ENCODE measurements around the gene OSCP1. TPM values are rescaled to one million over a fixed set of nuclear protein-coding genes. Genes with fewer than 3 reads are reported as not detected.

Gene OSCP1
- total RNA-seq, 1 donor from 2014 or later, result 1.2 TPM

DNA sequence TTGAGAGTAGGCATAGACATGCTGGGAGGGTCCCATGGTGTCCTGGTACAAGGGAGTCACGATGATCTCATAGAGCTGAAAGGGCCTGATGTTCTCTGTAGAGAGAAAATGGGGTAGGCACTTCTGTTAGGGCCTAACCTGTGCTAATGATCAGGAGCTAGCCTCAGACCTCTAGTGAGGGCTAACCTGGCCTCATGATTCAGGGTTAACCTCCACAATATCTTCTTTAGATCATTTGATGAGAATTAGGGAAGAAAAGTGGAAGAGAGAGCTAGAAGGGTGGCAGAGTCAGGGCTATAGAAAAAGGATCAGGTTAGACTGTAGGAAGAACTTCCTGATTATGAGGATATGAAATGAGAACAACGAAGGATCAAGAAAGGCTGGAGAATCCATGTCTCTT, 18.9 kb upstream of the OSCP1 start:
- H3K9me3 Mint-ChIP-seq, result no peaks in the 10 kb centered on the region
- peaks cover 10% of the 10 kb centered on the region for H3K4me1 Mint-ChIP-seq
- H3K4me3 Mint-ChIP-seq, result no peak overlapping the region
- ATAC-seq (ENCODE audit: low read depth) (no peak), DNase-seq (no peak)
- intact Hi-C loops (cut with micrococcal nuclease), result no loop called here
- H3K27me3 Mint-ChIP-seq, result no peaks in the 10 kb centered on the region
- ChIA-PET POLR2A (interaction anchor here (0.6 kb wide), 1 partner anchor 566 kb away, joined by 7 read pairs; no protein-coding TSS in a partner anchor), CTCF (no interaction called here)
- TF ChIP-seq CTCF (IDR thresholded peaks at IDR 0.05), result no peak
- H3K27ac Mint-ChIP-seq, result no peak overlapping the region
- peaks cover 2% of the 10 kb centered on the region for H3K36me3 Mint-ChIP-seq (ENCODE audit: low read depth)

DNA sequence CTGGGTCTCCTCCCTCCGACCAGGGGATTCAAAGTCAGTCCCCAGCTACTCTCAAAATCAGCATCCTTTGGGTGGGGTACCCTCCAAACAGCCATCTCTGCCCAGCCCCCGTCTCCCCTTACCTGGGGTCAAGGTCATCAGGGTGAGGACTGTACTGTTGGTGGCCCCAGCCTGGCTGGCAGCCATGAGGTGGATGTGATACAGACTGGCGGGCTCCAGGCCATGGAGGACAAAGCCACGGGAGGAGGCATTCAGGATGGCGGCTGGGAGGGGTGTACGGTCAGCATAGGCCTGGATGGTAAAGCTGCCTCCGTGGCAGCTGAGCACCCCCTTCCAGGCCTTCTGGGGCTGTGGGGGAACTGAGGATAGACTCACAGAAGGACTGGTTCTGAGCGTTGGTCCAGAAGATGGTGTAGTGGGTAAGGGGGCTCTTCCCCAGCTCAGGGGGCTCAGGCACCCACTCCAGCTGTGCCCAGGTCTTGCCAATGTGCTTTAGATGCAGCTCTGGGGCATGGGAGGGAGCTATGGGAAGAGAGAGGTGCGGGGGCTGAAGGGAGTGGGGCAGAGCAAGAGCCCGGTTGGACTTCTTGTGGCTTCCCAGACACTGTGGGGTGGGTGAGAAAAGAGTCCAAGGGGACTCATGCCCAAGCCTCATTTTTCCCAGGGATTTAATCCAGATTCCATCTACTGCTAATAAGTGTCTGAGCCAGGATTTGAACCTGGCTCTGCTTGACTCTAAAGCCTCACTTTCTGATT, 17.6 kb upstream of the OSCP1 start:
- DNase-seq, result no peak
- no peaks in the 10 kb centered on the region for H3K27me3 Mint-ChIP-seq
- intact Hi-C loops (cut with micrococcal nuclease), result no loop called here
- peaks cover 21% of the 10 kb centered on the region for H3K4me1 Mint-ChIP-seq
- POLR2A ChIA-PET, result no interaction called here
- no peak for TF ChIP-seq CTCF (IDR thresholded peaks at IDR 0.05)
- H3K9me3 Mint-ChIP-seq, result no peaks in the 10 kb centered on the region
- CTCF ChIA-PET, result no interaction called here
- ATAC-seq (ENCODE audit: low read depth), result no peak
- H3K27ac Mint-ChIP-seq, result no peak overlapping the region
- peaks cover 9% of the 10 kb centered on the region for H3K36me3 Mint-ChIP-seq (ENCODE audit: low read depth)
- H3K4me3 Mint-ChIP-seq, result no peak overlapping the region

- Mint-ChIP-seq H3K36me3 (ENCODE audit: low read depth) (peaks cover 13% of the 10 kb centered on the region), H3K4me3 (no peak overlapping the region), H3K27me3 (no peaks in the 10 kb centered on the region), H3K4me1 (peaks cover 25% of the 10 kb centered on the region), H3K27ac (no peak overlapping the region), H3K9me3 (no peaks in the 10 kb centered on the region)
- intact Hi-C loops (cut with micrococcal nuclease), result no loop called here
- POLR2A ChIA-PET, result interaction anchor here (6.0 kb wide), 1 partner anchor 16 kb away, joined by 114 read pairs; the partner anchor contains the start of gene OSCP1
- CTCF ChIA-PET, result no interaction called here
- ATAC-seq (ENCODE audit: low read depth) (no peak), DNase-seq (no peak)
- TF ChIP-seq CTCF (IDR thresholded peaks at IDR 0.05), result no peak
Observed at GRCh38 chr1:36467027-36467410, 16.8 kb upstream of the OSCP1 start.

GRCh38 chr1:36466370-36467026, 16.2 kb upstream of the OSCP1 start:
- Mint-ChIP-seq H3K27ac (no peak overlapping the region), H3K27me3 (no peaks in the 10 kb centered on the region), H3K9me3 (no peaks in the 10 kb centered on the region), H3K4me1 (peaks cover 25% of the 10 kb centered on the region), H3K4me3 (no peak overlapping the region), H3K36me3 (ENCODE audit: low read depth) (peaks cover 17% of the 10 kb centered on the region)
- ATAC-seq (ENCODE audit: low read depth), result no peak
- ChIA-PET POLR2A (interaction anchor here (1.6 to 6.0 kb wide), 2 partner anchors 8 to 15 kb away, joined by 3 to 114 read pairs; partner anchors contain the start of gene OSCP1), CTCF (no interaction called here)
- no peak for TF ChIP-seq CTCF (IDR thresholded peaks at IDR 0.05)
- DNase-seq, result no peak
- intact Hi-C loops (cut with micrococcal nuclease), result no loop called here

GRCh38 chr1:36465731-36466369, 15.6 kb upstream of the OSCP1 start:
- no peak overlapping the region for H3K4me3 Mint-ChIP-seq
- intact Hi-C loops (cut with micrococcal nuclease), result no loop called here
- peaks cover 27% of the 10 kb centered on the region for H3K4me1 Mint-ChIP-seq
- peaks cover 23% of the 10 kb centered on the region for H3K36me3 Mint-ChIP-seq (ENCODE audit: low read depth)
- H3K27ac Mint-ChIP-seq, result peak overlapping the region; percentile 98
- H3K27me3 Mint-ChIP-seq, result no peaks in the 10 kb centered on the region
- DNase-seq (no peak), ATAC-seq (ENCODE audit: low read depth) (no peak)
- no peaks in the 10 kb centered on the region for H3K9me3 Mint-ChIP-seq
- CTCF ChIA-PET, result no interaction called here
- POLR2A ChIA-PET, result interaction anchor here (0.6 to 6.0 kb wide), 3 partner anchors 8 to 223 kb away, joined by 3 to 114 read pairs (median 4); partner anchors contain the start of gene OSCP1
- TF ChIP-seq CTCF (IDR thresholded peaks at IDR 0.05), result no peak
